22Rv1 (cell line): ENCODE data around the gene ZDHHC11B.

ENCODE experiments used
- H3K27ac ChIP-seq: fragments of 450-650 bp; 2 replicates; pipeline ENCODE4 v1.5.1; 2017
- ZFX ChIP-seq: fragments of 450-650 bp; IDR thresholded peaks from 2 replicates; pipeline ENCODE4 v1.6.1; 2017; ENCODE audit warnings: antibody characterized with exemption, borderline replicate concordance
- TF ChIP-seq, protein P1 (sequence below): fragments of 450-650 bp; IDR thresholded peaks from 2 replicates; pipeline ENCODE4 v1.5.1; 2017; ENCODE audit warnings: mild to moderate bottlenecking

The ZDHHC11B gene

DNA sequence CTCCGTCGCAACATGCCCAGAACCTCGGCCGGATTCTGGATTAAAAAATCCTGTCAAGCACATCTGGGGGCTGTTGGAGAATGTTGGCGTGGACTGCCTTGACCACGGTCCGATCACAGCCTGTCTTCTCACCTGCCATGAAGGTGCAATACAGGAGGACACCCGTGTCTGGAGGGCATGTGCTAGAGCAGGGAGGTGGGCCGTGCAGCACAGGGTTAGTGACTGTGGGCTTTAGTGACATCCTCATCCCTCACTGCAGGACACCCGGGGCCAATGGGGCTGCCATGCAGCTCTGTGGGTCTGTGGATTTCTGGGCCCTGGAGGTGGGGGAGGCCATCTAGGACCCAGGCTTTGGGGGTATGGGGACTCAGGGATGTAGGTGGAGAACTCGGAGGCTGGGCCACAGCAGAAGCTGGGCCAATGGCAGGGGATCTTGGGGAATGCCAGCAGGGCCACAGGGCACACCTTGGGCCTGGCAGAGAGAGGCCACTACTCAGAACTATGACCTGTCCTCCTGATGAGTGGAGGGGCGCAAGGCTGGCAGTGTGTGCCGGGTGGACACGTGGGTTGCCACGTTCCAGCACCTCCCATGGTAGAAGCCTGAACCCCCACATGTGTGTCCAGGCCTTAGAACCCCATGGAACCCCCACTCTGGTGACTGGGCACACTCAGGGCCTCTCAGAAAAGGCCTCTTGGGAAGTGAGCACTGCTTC is 23.3 kb downstream of the ZDHHC11B start:
- TF ChIP-seq ZFX: no peak
- TF ChIP-seq, protein P1, sequence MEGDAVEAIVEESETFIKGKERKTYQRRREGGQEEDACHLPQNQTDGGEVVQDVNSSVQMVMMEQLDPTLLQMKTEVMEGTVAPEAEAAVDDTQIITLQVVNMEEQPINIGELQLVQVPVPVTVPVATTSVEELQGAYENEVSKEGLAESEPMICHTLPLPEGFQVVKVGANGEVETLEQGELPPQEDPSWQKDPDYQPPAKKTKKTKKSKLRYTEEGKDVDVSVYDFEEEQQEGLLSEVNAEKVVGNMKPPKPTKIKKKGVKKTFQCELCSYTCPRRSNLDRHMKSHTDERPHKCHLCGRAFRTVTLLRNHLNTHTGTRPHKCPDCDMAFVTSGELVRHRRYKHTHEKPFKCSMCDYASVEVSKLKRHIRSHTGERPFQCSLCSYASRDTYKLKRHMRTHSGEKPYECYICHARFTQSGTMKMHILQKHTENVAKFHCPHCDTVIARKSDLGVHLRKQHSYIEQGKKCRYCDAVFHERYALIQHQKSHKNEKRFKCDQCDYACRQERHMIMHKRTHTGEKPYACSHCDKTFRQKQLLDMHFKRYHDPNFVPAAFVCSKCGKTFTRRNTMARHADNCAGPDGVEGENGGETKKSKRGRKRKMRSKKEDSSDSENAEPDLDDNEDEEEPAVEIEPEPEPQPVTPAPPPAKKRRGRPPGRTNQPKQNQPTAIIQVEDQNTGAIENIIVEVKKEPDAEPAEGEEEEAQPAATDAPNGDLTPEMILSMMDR: no peak
- no peak overlapping the region for H3K27ac ChIP-seq

GRCh38 chr5:760363-761058 is 24.0 kb downstream of the ZDHHC11B start:
- TF ChIP-seq, protein P1: no peak
- no peak for TF ChIP-seq ZFX
- H3K27ac ChIP-seq: no peak overlapping the region

DNA sequence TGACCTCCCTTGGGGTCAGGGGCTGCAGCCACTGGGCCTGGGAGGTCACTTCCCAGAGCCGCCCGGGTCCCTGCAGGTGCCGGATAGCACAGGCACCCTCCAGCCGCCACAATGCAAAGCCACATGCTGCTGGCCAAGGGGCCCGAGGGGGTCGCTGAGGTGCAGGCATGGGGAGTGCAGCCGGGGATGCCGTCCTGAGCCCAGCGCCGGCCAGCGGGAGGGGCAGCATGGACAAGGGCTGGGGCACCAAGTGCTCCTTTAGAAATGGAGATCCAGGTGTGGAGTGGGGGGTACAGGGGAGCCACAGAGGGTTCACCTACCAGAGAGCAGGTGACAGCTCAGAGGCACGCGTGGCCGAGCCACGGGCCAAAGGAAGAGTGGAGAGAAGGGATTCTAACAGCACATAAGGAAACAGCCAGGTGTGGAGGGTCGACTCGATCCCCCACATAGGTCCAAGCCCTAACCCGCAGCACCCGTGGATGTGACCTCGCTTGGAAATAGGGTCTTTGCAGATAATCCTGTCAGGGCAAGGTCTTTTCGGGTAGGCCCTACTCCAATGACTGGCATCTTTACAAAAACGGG is 24.7 kb downstream of the ZDHHC11B start:
- TF ChIP-seq, protein P1: no peak
- no peak for TF ChIP-seq ZFX
- peak overlapping the region; percentile 50; the same call in 1 of the 2 replicates for H3K27ac ChIP-seq

GRCh38 chr5:759111-759751 is 25.3 kb downstream of the ZDHHC11B start:
- TF ChIP-seq ZFX: no peak
- TF ChIP-seq, protein P1: peak; percentile 4; the same call in 1 of the 2 replicates

GRCh38 chr5:758698-759053 is 25.9 kb downstream of the ZDHHC11B start:
- TF ChIP-seq, protein P1: no peak
- TF ChIP-seq ZFX: no peak

More at GRCh38 chr5:759111-759751, 25.3 kb downstream of the ZDHHC11B start:
- peak overlapping the region; percentile 50 for H3K27ac ChIP-seq

DNA sequence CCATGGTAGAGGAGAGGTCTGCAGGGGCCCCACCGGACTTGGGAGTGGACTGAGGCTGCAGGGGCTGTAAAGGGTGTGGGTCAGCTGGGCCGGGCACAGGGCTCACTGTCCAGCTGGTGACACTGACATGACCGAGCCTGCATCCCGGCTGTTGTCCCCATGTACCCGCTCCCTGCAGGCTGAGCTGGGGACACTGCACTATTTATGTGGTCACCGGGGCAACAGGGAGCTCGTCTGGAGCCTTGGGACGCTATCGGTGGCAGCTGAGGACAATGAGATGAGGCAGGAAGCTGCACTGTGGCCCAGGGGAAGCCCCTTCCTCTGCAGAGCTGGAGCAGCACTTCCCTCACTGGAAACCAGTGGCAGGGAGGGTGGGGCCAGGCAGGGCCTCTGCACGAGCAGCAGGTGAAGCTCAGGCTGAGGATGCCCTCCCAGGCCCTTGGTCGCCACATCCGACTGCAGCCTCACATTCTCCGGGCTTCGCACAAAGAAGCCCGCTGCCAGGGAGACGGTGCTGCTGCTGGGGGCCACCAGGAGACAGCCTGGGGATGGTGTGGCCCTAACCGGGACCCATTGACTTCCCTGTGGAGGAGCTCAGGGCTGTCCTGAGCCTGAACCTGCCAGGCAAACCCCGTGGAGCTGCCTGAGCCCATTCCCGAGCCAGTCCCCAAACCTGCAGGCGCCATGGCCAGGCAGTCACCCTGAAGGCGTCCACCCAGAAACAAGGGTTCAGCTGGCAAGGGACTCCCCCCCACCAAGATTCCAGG is 26.4 kb downstream of the ZDHHC11B start:
- no peak overlapping the region for H3K27ac ChIP-seq
- TF ChIP-seq, protein P1: no peak
- TF ChIP-seq ZFX: no peak

More at GRCh38 chr5:758698-759053, 25.9 kb downstream of the ZDHHC11B start:
- H3K27ac ChIP-seq: peak overlapping the region; percentile 50
